ENCODE measurements around the gene GTPBP6. TPM values are rescaled to one million over a fixed set of nuclear protein-coding genes. Genes with fewer than 3 reads are reported as not detected.

GTPBP6 gene
- total and polyA plus RNA-seq, 2 experiments from 2014 or later, result 41.4 to 66.8 TPM

DNA sequence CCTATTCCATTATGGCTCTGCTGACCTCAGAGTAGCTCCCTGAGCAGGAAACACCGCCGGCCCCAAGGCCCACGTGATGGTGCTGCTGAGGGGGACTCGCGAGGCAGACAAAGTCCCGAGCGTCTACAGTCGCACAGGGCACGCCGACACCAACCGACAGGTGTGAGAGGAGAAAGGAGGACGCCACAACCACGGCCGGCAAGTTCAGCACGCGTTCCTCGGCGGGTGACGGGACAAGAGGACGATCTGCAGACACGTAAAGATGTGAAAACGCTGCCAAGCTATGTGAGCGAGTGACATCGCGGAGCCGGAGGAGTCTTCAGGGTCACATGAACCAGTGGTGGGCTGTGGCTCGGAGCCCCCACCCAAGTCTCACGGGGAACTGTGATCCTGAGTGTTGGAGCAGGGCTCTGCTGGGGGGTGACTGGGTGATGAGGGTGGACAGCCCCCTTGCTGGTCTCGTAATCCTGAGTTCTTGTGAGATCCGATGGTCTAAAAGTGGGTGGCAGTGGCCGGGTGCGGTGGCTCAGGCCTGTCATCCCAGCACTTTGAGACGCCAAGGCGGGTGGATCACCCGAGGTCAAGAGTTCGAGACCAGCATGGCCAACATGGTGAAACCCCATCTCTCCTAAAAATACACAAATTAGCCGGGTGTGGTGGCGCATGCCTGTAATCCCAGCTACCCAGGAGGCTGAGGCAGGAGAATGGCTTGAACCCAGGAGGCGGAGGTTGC is 34.2 kb upstream of the GTPBP6 start:
- Histone ChIP-seq H3K36me3 (ENCODE audit: insufficient read depth) (no peaks in the 10 kb centered on the region; the same call in 1 of the 2 replicates), H3F3A (replicated peaks; ENCODE audit: low read depth) (no peaks in the 10 kb centered on the region), H2AFZ (no peak overlapping the region), H3K27ac (ENCODE audit: low read depth) (no peak overlapping the region), H3K4me2 (no peak overlapping the region), H3K27me3 (ENCODE audit: insufficient read depth) (no peaks in the 10 kb centered on the region), H3K9me2 (ENCODE audit: insufficient read depth) (no peaks in the 10 kb centered on the region), H3K4me1 (ENCODE audit: insufficient read depth) (no peaks in the 10 kb centered on the region), H3K4me3 (no peak overlapping the region), H4K20me1 (replicated peaks; ENCODE audit: insufficient read depth) (peaks cover 12% of the 10 kb centered on the region; the same call in 1 of the 2 replicates), H3K79me2 (replicated peaks; ENCODE audit: insufficient read depth) (peaks cover 69% of the 10 kb centered on the region)
- TF ChIP-seq JUNB (IDR thresholded peaks at IDR 0.05; ENCODE audit: unreplicated experiment) (no peak), EZH2 (IDR thresholded peaks at IDR 0.05; ENCODE audit: low read depth, unreplicated experiment) (no peak), ZNF114 (CRISPR knock-in tag; IDR thresholded peaks at IDR 0.05) (no peak), STAT1 (IDR thresholded peaks at IDR 0.05; ENCODE audit: unreplicated experiment) (no peak), NANOG (IDR thresholded peaks at IDR 0.05; ENCODE audit: borderline replicate concordance) (no peak), ZNF331 (CRISPR knock-in tag; IDR thresholded peaks at IDR 0.05; ENCODE audit: low read depth) (no peak), EZH2phosphoT487 (IDR thresholded peaks at IDR 0.05; ENCODE audit: unreplicated experiment) (no peak), POLR2AphosphoS5 (IDR thresholded peaks at IDR 0.05; ENCODE audit: low read depth) (no peak), CREB1 (CRISPR knock-in tag; IDR thresholded peaks at IDR 0.05; ENCODE audit: low read depth) (no peak)
- TF ChIP-seq, protein P1, sequence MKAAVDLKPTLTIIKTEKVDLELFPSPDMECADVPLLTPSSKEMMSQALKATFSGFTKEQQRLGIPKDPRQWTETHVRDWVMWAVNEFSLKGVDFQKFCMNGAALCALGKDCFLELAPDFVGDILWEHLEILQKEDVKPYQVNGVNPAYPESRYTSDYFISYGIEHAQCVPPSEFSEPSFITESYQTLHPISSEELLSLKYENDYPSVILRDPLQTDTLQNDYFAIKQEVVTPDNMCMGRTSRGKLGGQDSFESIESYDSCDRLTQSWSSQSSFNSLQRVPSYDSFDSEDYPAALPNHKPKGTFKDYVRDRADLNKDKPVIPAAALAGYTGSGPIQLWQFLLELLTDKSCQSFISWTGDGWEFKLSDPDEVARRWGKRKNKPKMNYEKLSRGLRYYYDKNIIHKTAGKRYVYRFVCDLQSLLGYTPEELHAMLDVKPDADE (IDR thresholded peaks at IDR 0.05), result no peak
- TF ChIP-seq, protein P2, sequence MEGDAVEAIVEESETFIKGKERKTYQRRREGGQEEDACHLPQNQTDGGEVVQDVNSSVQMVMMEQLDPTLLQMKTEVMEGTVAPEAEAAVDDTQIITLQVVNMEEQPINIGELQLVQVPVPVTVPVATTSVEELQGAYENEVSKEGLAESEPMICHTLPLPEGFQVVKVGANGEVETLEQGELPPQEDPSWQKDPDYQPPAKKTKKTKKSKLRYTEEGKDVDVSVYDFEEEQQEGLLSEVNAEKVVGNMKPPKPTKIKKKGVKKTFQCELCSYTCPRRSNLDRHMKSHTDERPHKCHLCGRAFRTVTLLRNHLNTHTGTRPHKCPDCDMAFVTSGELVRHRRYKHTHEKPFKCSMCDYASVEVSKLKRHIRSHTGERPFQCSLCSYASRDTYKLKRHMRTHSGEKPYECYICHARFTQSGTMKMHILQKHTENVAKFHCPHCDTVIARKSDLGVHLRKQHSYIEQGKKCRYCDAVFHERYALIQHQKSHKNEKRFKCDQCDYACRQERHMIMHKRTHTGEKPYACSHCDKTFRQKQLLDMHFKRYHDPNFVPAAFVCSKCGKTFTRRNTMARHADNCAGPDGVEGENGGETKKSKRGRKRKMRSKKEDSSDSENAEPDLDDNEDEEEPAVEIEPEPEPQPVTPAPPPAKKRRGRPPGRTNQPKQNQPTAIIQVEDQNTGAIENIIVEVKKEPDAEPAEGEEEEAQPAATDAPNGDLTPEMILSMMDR (conservative IDR thresholded peaks at IDR 0.05; ENCODE audit: low read depth in 2 of 2), result no peak
- TF ChIP-seq, protein P3, sequence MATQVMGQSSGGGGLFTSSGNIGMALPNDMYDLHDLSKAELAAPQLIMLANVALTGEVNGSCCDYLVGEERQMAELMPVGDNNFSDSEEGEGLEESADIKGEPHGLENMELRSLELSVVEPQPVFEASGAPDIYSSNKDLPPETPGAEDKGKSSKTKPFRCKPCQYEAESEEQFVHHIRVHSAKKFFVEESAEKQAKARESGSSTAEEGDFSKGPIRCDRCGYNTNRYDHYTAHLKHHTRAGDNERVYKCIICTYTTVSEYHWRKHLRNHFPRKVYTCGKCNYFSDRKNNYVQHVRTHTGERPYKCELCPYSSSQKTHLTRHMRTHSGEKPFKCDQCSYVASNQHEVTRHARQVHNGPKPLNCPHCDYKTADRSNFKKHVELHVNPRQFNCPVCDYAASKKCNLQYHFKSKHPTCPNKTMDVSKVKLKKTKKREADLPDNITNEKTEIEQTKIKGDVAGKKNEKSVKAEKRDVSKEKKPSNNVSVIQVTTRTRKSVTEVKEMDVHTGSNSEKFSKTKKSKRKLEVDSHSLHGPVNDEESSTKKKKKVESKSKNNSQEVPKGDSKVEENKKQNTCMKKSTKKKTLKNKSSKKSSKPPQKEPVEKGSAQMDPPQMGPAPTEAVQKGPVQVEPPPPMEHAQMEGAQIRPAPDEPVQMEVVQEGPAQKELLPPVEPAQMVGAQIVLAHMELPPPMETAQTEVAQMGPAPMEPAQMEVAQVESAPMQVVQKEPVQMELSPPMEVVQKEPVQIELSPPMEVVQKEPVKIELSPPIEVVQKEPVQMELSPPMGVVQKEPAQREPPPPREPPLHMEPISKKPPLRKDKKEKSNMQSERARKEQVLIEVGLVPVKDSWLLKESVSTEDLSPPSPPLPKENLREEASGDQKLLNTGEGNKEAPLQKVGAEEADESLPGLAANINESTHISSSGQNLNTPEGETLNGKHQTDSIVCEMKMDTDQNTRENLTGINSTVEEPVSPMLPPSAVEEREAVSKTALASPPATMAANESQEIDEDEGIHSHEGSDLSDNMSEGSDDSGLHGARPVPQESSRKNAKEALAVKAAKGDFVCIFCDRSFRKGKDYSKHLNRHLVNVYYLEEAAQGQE (IDR thresholded peaks at IDR 0.05; ENCODE audit: unreplicated experiment), result no peak
- TF ChIP-seq, protein P4, sequence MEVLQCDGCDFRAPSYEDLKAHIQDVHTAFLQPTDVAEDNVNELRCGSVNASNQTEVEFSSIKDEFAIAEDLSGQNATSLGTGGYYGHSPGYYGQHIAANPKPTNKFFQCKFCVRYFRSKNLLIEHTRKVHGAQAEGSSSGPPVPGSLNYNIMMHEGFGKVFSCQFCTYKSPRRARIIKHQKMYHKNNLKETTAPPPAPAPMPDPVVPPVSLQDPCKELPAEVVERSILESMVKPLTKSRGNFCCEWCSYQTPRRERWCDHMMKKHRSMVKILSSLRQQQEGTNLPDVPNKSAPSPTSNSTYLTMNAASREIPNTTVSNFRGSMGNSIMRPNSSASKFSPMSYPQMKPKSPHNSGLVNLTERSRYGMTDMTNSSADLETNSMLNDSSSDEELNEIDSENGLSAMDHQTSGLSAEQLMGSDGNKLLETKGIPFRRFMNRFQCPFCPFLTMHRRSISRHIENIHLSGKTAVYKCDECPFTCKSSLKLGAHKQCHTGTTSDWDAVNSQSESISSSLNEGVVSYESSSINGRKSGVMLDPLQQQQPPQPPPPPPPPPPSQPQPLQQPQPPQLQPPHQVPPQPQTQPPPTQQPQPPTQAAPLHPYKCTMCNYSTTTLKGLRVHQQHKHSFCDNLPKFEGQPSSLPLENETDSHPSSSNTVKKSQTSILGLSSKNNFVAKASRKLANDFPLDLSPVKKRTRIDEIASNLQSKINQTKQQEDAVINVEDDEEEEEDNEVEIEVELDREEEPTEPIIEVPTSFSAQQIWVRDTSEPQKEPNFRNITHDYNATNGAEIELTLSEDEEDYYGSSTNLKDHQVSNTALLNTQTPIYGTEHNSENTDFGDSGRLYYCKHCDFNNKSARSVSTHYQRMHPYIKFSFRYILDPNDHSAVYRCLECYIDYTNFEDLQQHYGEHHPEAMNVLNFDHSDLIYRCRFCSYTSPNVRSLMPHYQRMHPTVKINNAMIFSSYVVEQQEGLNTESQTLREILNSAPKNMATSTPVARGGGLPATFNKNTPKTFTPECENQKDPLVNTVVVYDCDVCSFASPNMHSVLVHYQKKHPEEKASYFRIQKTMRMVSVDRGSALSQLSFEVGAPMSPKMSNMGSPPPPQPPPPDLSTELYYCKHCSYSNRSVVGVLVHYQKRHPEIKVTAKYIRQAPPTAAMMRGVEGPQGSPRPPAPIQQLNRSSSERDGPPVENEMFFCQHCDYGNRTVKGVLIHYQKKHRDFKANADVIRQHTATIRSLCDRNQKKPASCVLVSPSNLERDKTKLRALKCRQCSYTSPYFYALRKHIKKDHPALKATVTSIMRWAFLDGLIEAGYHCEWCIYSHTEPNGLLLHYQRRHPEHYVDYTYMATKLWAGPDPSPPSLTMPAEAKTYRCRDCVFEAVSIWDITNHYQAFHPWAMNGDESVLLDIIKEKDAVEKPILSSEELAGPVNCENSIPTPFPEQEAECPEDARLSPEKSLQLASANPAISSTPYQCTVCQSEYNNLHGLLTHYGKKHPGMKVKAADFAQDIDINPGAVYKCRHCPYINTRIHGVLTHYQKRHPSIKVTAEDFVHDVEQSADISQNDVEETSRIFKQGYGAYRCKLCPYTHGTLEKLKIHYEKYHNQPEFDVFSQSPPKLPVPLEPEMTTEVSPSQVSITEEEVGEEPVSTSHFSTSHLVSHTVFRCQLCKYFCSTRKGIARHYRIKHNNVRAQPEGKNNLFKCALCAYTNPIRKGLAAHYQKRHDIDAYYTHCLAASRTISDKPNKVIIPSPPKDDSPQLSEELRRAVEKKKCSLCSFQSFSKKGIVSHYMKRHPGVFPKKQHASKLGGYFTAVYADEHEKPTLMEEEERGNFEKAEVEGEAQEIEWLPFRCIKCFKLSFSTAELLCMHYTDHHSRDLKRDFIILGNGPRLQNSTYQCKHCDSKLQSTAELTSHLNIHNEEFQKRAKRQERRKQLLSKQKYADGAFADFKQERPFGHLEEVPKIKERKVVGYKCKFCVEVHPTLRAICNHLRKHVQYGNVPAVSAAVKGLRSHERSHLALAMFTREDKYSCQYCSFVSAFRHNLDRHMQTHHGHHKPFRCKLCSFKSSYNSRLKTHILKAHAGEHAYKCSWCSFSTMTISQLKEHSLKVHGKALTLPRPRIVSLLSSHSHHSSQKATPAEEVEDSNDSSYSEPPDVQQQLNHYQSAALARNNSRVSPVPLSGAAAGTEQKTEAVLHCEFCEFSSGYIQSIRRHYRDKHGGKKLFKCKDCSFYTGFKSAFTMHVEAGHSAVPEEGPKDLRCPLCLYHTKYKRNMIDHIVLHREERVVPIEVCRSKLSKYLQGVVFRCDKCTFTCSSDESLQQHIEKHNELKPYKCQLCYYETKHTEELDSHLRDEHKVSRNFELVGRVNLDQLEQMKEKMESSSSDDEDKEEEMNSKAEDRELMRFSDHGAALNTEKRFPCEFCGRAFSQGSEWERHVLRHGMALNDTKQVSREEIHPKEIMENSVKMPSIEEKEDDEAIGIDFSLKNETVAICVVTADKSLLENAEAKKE (CRISPR knock-in tag; IDR thresholded peaks at IDR 0.05), result no peak
- Mint-ChIP-seq H3K27ac (no peak overlapping the region), H3K36me3 (ENCODE audit: low read depth) (peaks cover 42% of the 10 kb centered on the region), H3K4me3 (no peak overlapping the region), H3K4me1 (no peaks in the 10 kb centered on the region), H3K9me3 (no peaks in the 10 kb centered on the region; the same call in 1 of the 3 replicates), H3K27me3 (ENCODE audit: insufficient read depth, low read depth, poor library complexity) (peaks cover 11% of the 10 kb centered on the region)
- ATAC-seq (no peak), DNase-seq (ENCODE audit: low spot score) (no peak)
